Thymus (tissue), 11 donors: ENCODE data around the gene ATG16L1. TPM values are rescaled to one million over a fixed set of nuclear protein-coding genes. Genes with fewer than 3 reads are reported as not detected.

Experiments used
- DNase-seq, 9 donors: peaks; one replicate each; pipeline ENCODE4 v3.0.0-alpha.2; 2013; ENCODE audit warnings: low spot score in 9 of 9, low read depth in 6 of 9, missing footprints in 1 of 9
- H3K27ac ChIP-seq, 2 donors: one replicate each; pipeline ENCODE4 v1.5.1; 2013; ENCODE audit warnings: control low read depth in 1 of 2, low read depth in 1 of 2, low read length in 1 of 2, mild to moderate bottlenecking in 1 of 2, moderate library complexity in 1 of 2
- H3K27me3 ChIP-seq, 2 donors: one replicate each; pipeline ENCODE4 v1.5.1; 2013; ENCODE audit warnings: low read length in 1 of 2; ENCODE audit not compliant: control insufficient read depth in 2 of 2, insufficient read depth in 1 of 2
- H3K36me3 ChIP-seq, 2 donors: one replicate each; pipeline ENCODE4 v1.5.1; 2013; ENCODE audit warnings: low read length in 1 of 2, mild to moderate bottlenecking in 1 of 2, moderate library complexity in 1 of 2; ENCODE audit not compliant: control insufficient read depth in 2 of 2, insufficient read depth in 2 of 2
- H3K4me1 ChIP-seq, 2 donors: one replicate each; pipeline ENCODE4 v1.5.1; 2013; ENCODE audit warnings: low read length in 2 of 2; ENCODE audit not compliant: control insufficient read depth in 2 of 2, insufficient read depth in 2 of 2
- H3K4me3 ChIP-seq, 2 donors: one replicate each; pipeline ENCODE4 v1.5.1; 2013; ENCODE audit warnings: low read length in 2 of 2, control low read depth in 1 of 2, mild to moderate bottlenecking in 1 of 2
- H3K9me3 ChIP-seq, 2 donors: one replicate each; pipeline ENCODE4 v1.5.1; 2013; ENCODE audit warnings: low read length in 1 of 2, mild to moderate bottlenecking in 1 of 2; ENCODE audit not compliant: control insufficient read depth in 2 of 2, insufficient read depth in 1 of 2
- WGBS: extraction: QIAGEN DNeasy Blood & Tissue Kit; methylation state at CpG from one replicate; pipeline ENCODE4 v1.1.7; 2013; 5-methylcytosine and 5-hydroxymethylcytosine counted together
- polyA plus RNA-seq: library from polyadenylated mRNA; stranded (reverse); fragments of 200-250 nt; gene quantifications from one replicate; pipeline ENCODE4 v1.2.3, GENCODE V29; 2013
- total RNA-seq: library from RNA; stranded (reverse); fragments of 120-200 nt; gene quantifications from one replicate; pipeline ENCODE4 v1.2.4, GENCODE V29; 2013
- donor health status: healthy.

ATG16L1 gene
- total and polyA plus RNA-seq, 2 donors: 23.4 to 27.6 TPM

DNA sequence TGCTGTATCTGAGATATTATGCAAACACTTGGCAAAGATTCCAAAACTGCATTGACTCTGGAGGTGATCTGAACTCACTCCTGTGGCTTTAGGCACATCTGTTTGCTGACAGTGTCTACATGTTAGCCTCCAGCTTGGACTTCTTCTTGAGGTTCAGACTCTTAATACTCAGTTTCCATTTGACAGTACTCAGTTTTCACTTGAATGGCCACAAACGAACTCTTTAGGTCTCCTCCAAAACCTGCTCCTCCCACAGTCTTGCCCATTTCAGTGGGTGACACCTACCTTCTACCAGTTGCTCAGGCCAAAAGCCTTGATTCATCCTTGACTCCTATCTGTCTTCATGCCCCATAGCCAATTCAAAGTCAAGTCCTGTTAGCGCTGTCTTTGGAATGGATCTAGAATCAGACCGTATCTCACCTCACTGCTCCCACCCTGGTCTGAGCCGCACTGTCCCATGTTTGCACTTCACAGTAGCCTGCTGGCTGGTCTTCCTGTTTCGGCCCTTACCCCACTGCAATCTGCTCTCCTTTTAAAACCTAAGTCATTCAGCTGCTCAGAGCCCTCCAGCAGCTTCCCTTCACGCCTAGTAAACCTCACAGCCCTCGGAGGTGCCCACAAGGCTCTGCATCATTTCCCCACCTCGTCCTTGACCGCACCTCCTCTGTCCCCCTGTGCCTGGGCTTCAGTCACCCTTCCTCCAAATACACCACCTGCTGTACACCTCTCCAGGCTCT lies 10.5 kb downstream of the ATG16L1 start:
- Histone ChIP-seq H3K4me3 (no peak overlapping the region), H3K27me3 (no peaks in the 10 kb centered on the region), H3K27ac (no peak overlapping the region), H3K36me3 (peaks cover 76 to 94% of the 10 kb centered on the region in 2 donors), H3K9me3 (no peaks in the 10 kb centered on the region), H3K4me1 (peaks cover 0 to 3% of the 10 kb centered on the region in 2 donors)
- 95% methylated on average over 9 of the region's 9 CpGs for WGBS
- DNase-seq: no peak

DNA sequence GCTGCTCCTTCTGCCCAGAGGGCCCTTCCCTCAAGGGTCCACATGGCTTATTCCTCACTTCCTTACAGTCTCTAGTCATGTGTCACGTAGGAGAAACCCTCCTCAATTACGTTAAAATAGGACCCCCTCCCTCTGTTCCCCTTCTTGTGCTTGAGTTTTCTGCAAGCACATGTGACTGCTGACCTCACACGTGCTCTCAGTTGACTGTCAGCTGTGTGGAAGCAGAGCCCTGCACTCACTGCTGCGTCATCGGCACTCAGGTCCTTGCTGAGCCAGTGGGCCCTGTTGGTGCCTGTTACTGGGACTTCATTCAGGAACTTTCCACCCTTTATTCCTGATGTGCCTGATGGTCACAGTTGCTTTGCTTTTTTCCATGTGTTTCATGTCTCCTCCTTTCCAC lies 11.1 kb downstream of the ATG16L1 start:
- H3K36me3 ChIP-seq: peaks cover 73 to 90% of the 10 kb centered on the region in 2 donors

DNA sequence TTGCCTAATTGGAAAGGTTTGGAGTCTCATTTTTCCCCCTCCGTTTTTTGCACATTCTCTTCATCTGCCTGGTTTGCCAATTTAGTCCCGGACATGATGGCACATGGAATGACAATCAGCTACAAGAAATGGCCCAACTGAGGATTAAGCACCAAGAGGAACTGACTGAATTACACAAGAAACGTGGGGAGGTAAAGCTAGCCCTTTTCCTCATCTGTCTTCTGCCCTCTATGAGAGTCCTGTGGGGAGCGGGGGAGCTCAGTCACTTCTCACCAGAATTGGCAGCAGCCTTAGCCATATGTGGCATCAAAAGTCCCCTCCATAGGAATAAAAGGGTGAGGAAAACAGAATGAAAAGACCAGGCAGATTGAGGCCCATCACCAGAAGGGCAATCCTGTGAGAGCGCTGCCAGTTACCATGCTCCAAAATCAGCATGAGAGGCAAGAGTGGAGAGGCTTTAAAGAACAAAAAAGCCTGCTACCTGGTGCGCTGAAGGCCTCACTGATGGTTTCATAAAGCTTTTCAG lies 11.6 kb downstream of the ATG16L1 start:
- no peak for DNase-seq
- no peak overlapping the region for H3K27ac ChIP-seq

More for the DNA sequence above, 11.1 kb downstream of the ATG16L1 start:
- WGBS: 97% methylated on average over 5 of the region's 5 CpGs
- Histone ChIP-seq H3K27ac (no peak overlapping the region), H3K4me1 (peaks cover 1 to 8% of the 10 kb centered on the region in 2 donors), H3K4me3 (no peak overlapping the region), H3K27me3 (no peaks in the 10 kb centered on the region), H3K9me3 (no peaks in the 10 kb centered on the region)
- DNase-seq: no peak

DNA sequence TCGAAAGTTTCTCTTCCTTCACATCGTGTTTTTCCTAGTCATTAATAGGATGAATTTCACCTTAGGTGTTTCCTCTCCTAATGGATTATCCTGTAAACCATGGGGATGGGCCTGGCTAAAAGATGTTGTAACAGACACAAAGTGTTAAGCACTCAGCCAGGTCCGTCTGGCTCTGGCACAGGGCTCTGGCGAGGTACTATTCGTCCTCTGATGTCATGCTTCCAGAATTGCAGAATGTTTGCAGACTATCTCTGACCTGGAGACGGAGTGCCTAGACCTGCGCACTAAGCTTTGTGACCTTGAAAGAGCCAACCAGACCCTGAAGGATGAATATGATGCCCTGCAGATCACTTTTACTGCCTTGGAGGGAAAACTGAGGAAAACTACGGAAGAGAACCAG lies 13.2 kb downstream of the ATG16L1 start:
- peaks cover 9 to 20% of the 10 kb centered on the region in 2 donors for H3K4me1 ChIP-seq
- H3K27me3 ChIP-seq: no peaks in the 10 kb centered on the region
- DNase-seq: no peak
- no peaks in the 10 kb centered on the region for H3K9me3 ChIP-seq
- no peak overlapping the region for H3K27ac ChIP-seq
- 91% methylated on average over 8 of the region's 8 CpGs for WGBS
- H3K4me3 ChIP-seq: no peak overlapping the region
- H3K36me3 ChIP-seq: peaks cover 59 to 75% of the 10 kb centered on the region in 2 donors

More for the DNA sequence above, 11.6 kb downstream of the ATG16L1 start:
- Histone ChIP-seq H3K9me3 (no peaks in the 10 kb centered on the region), H3K27me3 (no peaks in the 10 kb centered on the region), H3K4me1 (peaks cover 4 to 13% of the 10 kb centered on the region in 2 donors), H3K36me3 (peaks cover 72 to 85% of the 10 kb centered on the region in 2 donors), H3K4me3 (no peak overlapping the region)
- WGBS: 98% methylated on average over 6 of the region's 6 CpGs

DNA sequence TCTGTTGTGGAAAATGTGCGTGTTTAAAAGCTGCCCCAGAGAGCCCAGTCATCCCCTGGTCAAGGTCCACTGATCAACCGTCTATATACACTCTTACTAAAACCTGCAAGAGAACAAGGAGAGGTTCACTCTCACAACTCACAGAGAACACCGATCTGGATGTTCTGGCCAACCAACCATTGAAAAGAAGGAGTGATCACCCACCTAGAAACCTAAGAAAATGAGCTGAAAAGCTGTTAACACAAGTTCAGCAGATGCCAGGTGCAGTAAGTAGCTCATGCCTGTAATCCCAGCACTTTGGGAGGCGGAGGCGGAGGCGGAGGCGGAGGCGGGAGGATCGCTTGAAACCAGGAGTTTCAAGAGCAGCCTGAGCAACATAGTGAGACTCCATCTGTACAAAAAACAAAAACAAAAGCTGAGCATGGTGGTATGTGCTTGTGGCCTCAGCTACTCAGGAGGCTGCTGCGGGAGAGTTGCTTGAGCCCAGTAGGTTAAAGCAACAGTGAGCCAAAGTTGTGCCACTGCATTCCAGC lies 14.5 kb downstream of the ATG16L1 start:
- no peaks in the 10 kb centered on the region for H3K9me3 ChIP-seq
- H3K4me1 ChIP-seq: peaks cover 11 to 25% of the 10 kb centered on the region in 2 donors
- WGBS: 98% methylated on average over 10 of the region's 10 CpGs
- no peak overlapping the region for H3K4me3 ChIP-seq
- no peak overlapping the region for H3K27ac ChIP-seq
- peaks cover 48 to 76% of the 10 kb centered on the region in 2 donors for H3K36me3 ChIP-seq
- H3K27me3 ChIP-seq: no peaks in the 10 kb centered on the region
- DNase-seq: no peak

DNA sequence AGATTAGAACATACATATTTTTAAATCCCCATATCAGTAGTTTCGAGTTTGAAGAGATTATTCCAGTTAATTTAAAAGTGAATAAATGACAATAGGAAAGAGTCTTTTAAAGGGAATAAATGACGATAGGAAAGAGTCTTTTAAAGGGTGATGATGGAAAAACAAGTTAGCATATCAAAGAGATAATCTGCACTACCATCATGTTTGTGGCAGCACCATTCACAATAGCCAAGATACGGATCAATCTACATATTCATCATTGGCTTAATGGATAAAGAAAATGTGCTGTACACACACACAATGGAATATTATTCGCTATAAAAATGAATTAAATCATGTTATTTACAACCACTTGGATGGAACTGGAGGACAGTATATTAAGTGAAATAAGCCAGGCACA lies 15.0 kb downstream of the ATG16L1 start:
- peaks cover 43 to 74% of the 10 kb centered on the region in 2 donors for H3K36me3 ChIP-seq
- DNase-seq: no peak
- peaks cover 11 to 28% of the 10 kb centered on the region in 2 donors for H3K4me1 ChIP-seq
- no peaks in the 10 kb centered on the region for H3K9me3 ChIP-seq
- WGBS: 97% methylated on average over 4 of the region's 4 CpGs
- H3K27me3 ChIP-seq: no peaks in the 10 kb centered on the region
- H3K4me3 ChIP-seq: no peak overlapping the region
- peak overlapping the region; percentile 75 to 94 for H3K27ac ChIP-seq

DNA sequence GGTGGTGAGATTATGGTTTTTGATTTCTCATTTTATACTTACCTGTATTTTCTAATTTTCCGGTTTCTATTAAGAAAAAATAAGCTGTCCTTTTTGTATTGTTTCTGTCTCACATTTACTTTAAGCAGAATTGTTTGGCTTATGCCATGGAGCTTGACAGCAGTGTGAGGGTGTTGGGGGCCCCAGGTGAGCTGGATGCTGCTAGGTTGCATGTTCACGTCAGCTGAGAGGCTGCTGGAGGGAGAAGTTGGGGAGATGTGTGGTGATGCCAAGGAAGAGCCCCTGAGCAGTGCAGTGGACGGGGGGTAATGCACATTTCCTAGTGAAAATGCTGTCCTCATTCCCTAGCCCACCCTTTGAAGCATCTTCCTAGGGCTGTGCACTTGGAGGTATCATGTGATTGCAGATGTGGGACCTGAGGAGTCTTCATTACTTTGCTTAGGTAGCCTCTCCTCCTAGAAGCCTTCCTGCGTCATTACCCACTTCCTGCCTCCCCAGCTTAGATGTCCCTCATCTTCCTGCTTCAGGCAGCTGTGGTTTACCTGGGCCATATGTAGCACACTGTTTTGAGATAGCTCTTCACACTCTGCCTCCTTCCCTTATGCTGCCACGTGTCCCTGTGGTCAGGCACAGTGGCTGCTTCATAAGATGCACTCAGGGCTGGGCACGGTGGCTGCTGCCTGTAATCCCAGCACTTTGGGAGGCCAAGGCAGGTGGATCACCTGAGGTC lies 16.2 kb downstream of the ATG16L1 start:
- Histone ChIP-seq H3K27ac (peak overlapping the region; percentile 92 to 94), H3K36me3 (peaks cover 32 to 73% of the 10 kb centered on the region in 2 donors), H3K4me1 (peaks cover 11 to 28% of the 10 kb centered on the region in 2 donors)

DNA sequence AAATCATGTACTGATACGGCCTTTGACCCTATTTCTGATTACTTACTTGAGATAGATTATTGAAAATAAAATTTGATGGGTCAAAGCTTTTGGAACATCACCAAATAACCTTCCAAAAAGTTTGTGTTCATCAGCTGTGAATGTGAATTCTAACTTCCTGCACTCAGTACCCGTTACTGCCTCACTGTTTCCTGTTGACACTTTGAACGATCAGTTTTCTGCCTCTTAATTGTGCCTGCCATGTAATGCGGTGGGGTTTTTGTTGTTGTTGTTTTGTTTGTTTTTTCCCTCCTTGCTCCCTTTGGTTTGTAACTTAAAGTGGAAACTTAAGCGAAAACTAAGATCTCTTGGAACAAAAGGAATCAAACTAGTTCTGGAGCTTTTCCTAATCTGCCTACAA lies 18.9 kb downstream of the ATG16L1 start:
- peaks cover 35 to 75% of the 10 kb centered on the region in 2 donors for H3K36me3 ChIP-seq

More for the DNA sequence above, 16.2 kb downstream of the ATG16L1 start:
- H3K4me3 ChIP-seq: no peak overlapping the region
- no peaks in the 10 kb centered on the region for H3K27me3 ChIP-seq
- peak; percentile 68 to 96 (median 86) for DNase-seq
- no peaks in the 10 kb centered on the region for H3K9me3 ChIP-seq
- WGBS: 31% methylated on average over 6 of the region's 6 CpGs

More for the DNA sequence above, 18.9 kb downstream of the ATG16L1 start:
- peak overlapping the region; percentile 81 to 91 for H3K27ac ChIP-seq
- H3K4me1 ChIP-seq: peaks cover 11 to 28% of the 10 kb centered on the region in 2 donors
- no peaks in the 10 kb centered on the region for H3K27me3 ChIP-seq
- H3K9me3 ChIP-seq: no peaks in the 10 kb centered on the region
- DNase-seq: peak in 5 of 9 donors; percentile 25 to 76 (median 42)
- 53% methylated on average over 5 of the region's 5 CpGs for WGBS
- no peak overlapping the region for H3K4me3 ChIP-seq
